H1 (cell line): Measurements from ENCODE around the gene ZNF316. TPM values are rescaled to one million over a fixed set of nuclear protein-coding genes. Genes with fewer than 3 reads are reported as not detected.

Experiments used
- TEAD4 ChIP-seq: IDR thresholded peaks from 2 replicates; pipeline ENCODE4 v1.6.1; 2012; ENCODE audit warnings: low read depth, low read length, inconsistent platforms, mixed read lengths
- polyA plus RNA-seq, 7 experiments: library from polyadenylated mRNA; depleted of rRNA in 3 of 7; stranded (reverse) in 5 of 7; unstranded in 2 of 7; fragments of >200 nt in 5 of 7; fragments of 200-250 nt in 2 of 7; gene quantifications; 1 replicate in 5 of 7; 2 replicates in 1 of 7; 4 replicates in 1 of 7; pipeline versions ENCODE4 v1.2.1 to v1.2.3, GENCODE V29; 2011 to 2013; ENCODE audit warnings: missing spikeins in 2 of 7, mixed read lengths in 2 of 7
- total RNA-seq: library from RNA; stranded (reverse); fragmentation: NEBNext Ultra II Directional; extraction: Animal tissue kit (Norgen Biotek cat#: 25700); gene quantifications from 2 replicates; pipeline ENCODE4 v1.2.1, GENCODE V29; 2021
- TF ChIP-seq, protein P1 (sequence below): IDR thresholded peaks from 2 replicates; pipeline ENCODE4 v1.6.1; 2012; ENCODE audit warnings: inconsistent platforms

ZNF316 gene
- total and polyA plus RNA-seq, 2 of the 8 experiments (the other 6 are each of a cell fraction or from before 2014, with no cell fraction given), result 3.6 to 13.7 TPM

DNA sequence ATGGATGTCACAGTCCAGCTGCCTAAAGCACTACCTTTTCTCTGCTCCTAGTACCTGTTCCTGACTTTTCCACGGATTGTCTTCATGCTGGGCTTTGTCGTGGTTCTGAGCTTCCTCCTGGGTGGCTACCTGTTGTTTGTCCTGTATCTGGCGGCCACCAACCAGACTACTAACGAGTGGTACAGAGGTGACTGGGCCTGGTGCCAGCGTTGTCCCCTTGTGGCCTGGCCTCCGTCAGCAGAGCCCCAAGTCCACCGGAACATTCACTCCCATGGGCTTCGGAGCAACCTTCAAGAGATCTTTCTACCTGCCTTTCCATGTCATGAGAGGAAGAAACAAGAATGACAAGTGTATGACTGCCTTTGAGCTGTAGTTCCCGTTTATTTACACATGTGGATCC is 48.6 kb upstream of the ZNF316 start (continued):
- no peak for TF ChIP-seq TEAD4
- TF ChIP-seq, protein P1, sequence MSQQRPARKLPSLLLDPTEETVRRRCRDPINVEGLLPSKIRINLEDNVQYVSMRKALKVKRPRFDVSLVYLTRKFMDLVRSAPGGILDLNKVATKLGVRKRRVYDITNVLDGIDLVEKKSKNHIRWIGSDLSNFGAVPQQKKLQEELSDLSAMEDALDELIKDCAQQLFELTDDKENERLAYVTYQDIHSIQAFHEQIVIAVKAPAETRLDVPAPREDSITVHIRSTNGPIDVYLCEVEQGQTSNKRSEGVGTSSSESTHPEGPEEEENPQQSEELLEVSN, result no peak
